Neutrophil (primary cell): ENCODE measurements around the gene GNB3.
A peak's percentile ranks its signal among the peaks of the same experiment; 100 is the strongest.

Source experiments
- H3K27ac ChIP-seq: fragments of 200-600 bp; sonication (generic); 2 replicates; pipeline ENCODE4 v1.5.1; 2016; ENCODE audit warnings: mild to moderate bottlenecking, moderate library complexity
- H3K27me3 ChIP-seq: fragments of 200-600 bp; sonication (generic); 2 replicates; pipeline ENCODE4 v1.6.0; 2016; ENCODE audit warnings: mild to moderate bottlenecking
- H3K36me3 ChIP-seq: fragments of 200-600 bp; sonication (generic); 2 replicates; pipeline ENCODE4 v1.5.1; 2017
- H3K4me1 ChIP-seq, 2 experiments: fragments of 200-600 bp in 1 of 2; sonication (generic) in 1 of 2; 1 replicate in 1 of 2; 2 replicates in 1 of 2; pipeline versions ENCODE4 v1.5.1 to v1.6.1; 2013 to 2016; ENCODE audit warnings: low read depth in 1 of 2, low read length in 1 of 2, mild to moderate bottlenecking in 1 of 2, moderate library complexity in 1 of 2; ENCODE audit not compliant: control insufficient read depth in 1 of 2, insufficient read depth in 1 of 2
- H3K4me3 ChIP-seq, 2 experiments: fragments of 200-600 bp in 1 of 2; sonication (generic) in 1 of 2; 1 replicate in 1 of 2; 2 replicates in 1 of 2; pipeline ENCODE4 v1.5.1; 2013 to 2016; ENCODE audit warnings: low read depth in 1 of 2, low read length in 1 of 2, mild to moderate bottlenecking in 1 of 2, moderate library complexity in 1 of 2
- H3K9me3 ChIP-seq: fragments of 200-600 bp; sonication (generic); 2 replicates; pipeline ENCODE4 v1.5.1; 2016
- CTCF ChIP-seq: fragments of 200-600 bp; sonication (generic); IDR thresholded peaks from 2 replicates; pipeline ENCODE4 v1.5.1; 2016; ENCODE audit warnings: antibody characterized with exemption

Gene GNB3

GRCh38 chr12:6820166-6820565, 20.6 kb upstream of the GNB3 start:
- no peak overlapping the region for H3K4me3 ChIP-seq
- H3K27ac ChIP-seq: no peak overlapping the region
- no peaks in the 10 kb centered on the region for H3K36me3 ChIP-seq
- H3K4me1 ChIP-seq: peaks cover 25 to 27% of the 10 kb centered on the region in 2 experiments
- peaks cover 37% of the 10 kb centered on the region for H3K27me3 ChIP-seq
- no peak for TF ChIP-seq CTCF
- H3K9me3 ChIP-seq: no peaks in the 10 kb centered on the region

- no peaks in the 10 kb centered on the region for H3K9me3 ChIP-seq
- H3K27ac ChIP-seq: peak within 1 kb of the TSS; percentile 44
- H3K27me3 ChIP-seq: peaks cover 53% of the 10 kb centered on the region
- no peaks in the 10 kb centered on the region for H3K36me3 ChIP-seq
- H3K4me3 ChIP-seq: peak within 1 kb of the TSS; percentile 43 to 65
- H3K4me1 ChIP-seq: peaks cover 12 to 19% of the 10 kb centered on the region in 2 experiments
- TF ChIP-seq CTCF: no peak
These were observed 18.9 kb upstream of the GNB3 start, which contains the start of gene GPR162 for GRCh38 chr12:6821591-6822425. GPR162 (plus strand) TSS chr12:6821821; CDS start chr12:6823899, 2,078 bp downstream.

- Histone ChIP-seq H3K27ac (no peak overlapping the region), H3K4me3 (peak overlapping the region in 1 of 2 experiments; percentile 43), H3K9me3 (no peaks in the 10 kb centered on the region), H3K36me3 (no peaks in the 10 kb centered on the region), H3K4me1 (peaks cover 16 to 19% of the 10 kb centered on the region in 2 experiments), H3K27me3 (peaks cover 61% of the 10 kb centered on the region)
- TF ChIP-seq CTCF: no peak
These were observed 18.1 kb upstream of the GNB3 start for GRCh38 chr12:6822426-6823135.

GRCh38 chr12:6823182-6824084, 17.3 kb upstream of the GNB3 start:
- Histone ChIP-seq H3K27ac (no peak overlapping the region), H3K9me3 (no peaks in the 10 kb centered on the region), H3K4me3 (no peak overlapping the region), H3K4me1 (peaks cover 22 to 25% of the 10 kb centered on the region in 2 experiments), H3K27me3 (peaks cover 69% of the 10 kb centered on the region), H3K36me3 (no peaks in the 10 kb centered on the region)
- no peak for TF ChIP-seq CTCF

- no peak for TF ChIP-seq CTCF
- peaks cover 77% of the 10 kb centered on the region for H3K27me3 ChIP-seq
- no peak overlapping the region for H3K27ac ChIP-seq
- no peaks in the 10 kb centered on the region for H3K9me3 ChIP-seq
- H3K4me1 ChIP-seq: peaks cover 30 to 33% of the 10 kb centered on the region in 2 experiments
- H3K4me3 ChIP-seq: no peak overlapping the region
- H3K36me3 ChIP-seq: no peaks in the 10 kb centered on the region
These were observed 16.5 kb upstream of the GNB3 start for GRCh38 chr12:6824085-6824775.
